HEK293 (cell line): Measurements from ENCODE around the gene AMZ1.
A peak's percentile ranks its signal among the peaks of the same experiment; 100 is the strongest.

ENCODE experiments used
- CTCF ChIA-PET: fragments of 350-600 bp; formaldehyde crosslinking; extraction: SDS; loops from one replicate; lab custom pipeline; 2021; ENCODE audit warnings: antibody characterized with exemption; lab: Yijun Ruan, JAX
- POLR2A ChIA-PET: fragments of 300-600 bp; formaldehyde crosslinking; extraction: SDS; loops from one replicate; lab custom pipeline; 2020; ENCODE audit warnings: antibody characterized with exemption, inconsistent platforms; lab: Yijun Ruan, JAX
- H3K27ac ChIP-seq: fragments of 200-500 bp; sonication (Bioruptor generic); 2 replicates; pipeline ENCODE4 v1.5.1; 2014; ENCODE audit warnings: low read depth, low read length, control low read depth, inconsistent platforms; ENCODE audit errors: extremely low read depth
- H3K36me3 ChIP-seq, 2 experiments: fragments of 200-500 bp in 1 of 2; sonication (Bioruptor generic) in 1 of 2; 1 replicate in 1 of 2; 2 replicates in 1 of 2; pipeline ENCODE4 v1.5.1; 2014 to 2017; ENCODE audit warnings: inconsistent platforms in 2 of 2, low read length in 2 of 2; ENCODE audit not compliant: control insufficient read depth in 2 of 2, insufficient read depth in 1 of 2
- H3K4me1 ChIP-seq: fragments of 200-500 bp; sonication (Bioruptor generic); 2 replicates; pipeline ENCODE4 v1.5.1; 2014; ENCODE audit warnings: mild to moderate bottlenecking, low read length, inconsistent platforms; ENCODE audit not compliant: control insufficient read depth, insufficient read depth
- H3K4me3 ChIP-seq: 2 replicates; pipeline ENCODE4 v1.5.1; 2011; ENCODE audit warnings: low read depth, mild to moderate bottlenecking, control low read depth, low read length, moderate library complexity
- H3K9me3 ChIP-seq: fragments of 200-500 bp; sonication (Bioruptor generic); 2 replicates; pipeline ENCODE4 v1.5.1; 2014; ENCODE audit warnings: low read depth, low read length, inconsistent platforms; ENCODE audit not compliant: control insufficient read depth, insufficient read depth
- HOXA7 ChIP-seq: sonication (generic); formaldehyde crosslinking; IDR thresholded peaks from 2 replicates; pipeline ENCODE4 v1.8.1; 2022; ENCODE audit warnings: missing genetic modification reagents, borderline replicate concordance
- PRDM1 ChIP-seq: fragments of 450-650 bp; formaldehyde crosslinking; IDR thresholded peaks from 2 replicates; pipeline ENCODE4; 2016; ENCODE audit warnings: missing biosample characterization, missing genetic modification characterization
- PRDM10 ChIP-seq: fragments of 450-650 bp; formaldehyde crosslinking; IDR thresholded peaks from 2 replicates; pipeline ENCODE4 v1.5.1; 2016; ENCODE audit warnings: missing biosample characterization, missing genetic modification characterization
- YY2 ChIP-seq: fragments of 450-650 bp; formaldehyde crosslinking; IDR thresholded peaks from 2 replicates; pipeline ENCODE4 v1.5.1; 2016; ENCODE audit warnings: missing biosample characterization, missing genetic modification characterization
- ZFP69B ChIP-seq: fragments of 450-650 bp; formaldehyde crosslinking; IDR thresholded peaks from 2 replicates; pipeline ENCODE4 v1.5.1; 2016; ENCODE audit warnings: missing biosample characterization, missing genetic modification characterization
- ZNF157 ChIP-seq: fragments of 450-650 bp; formaldehyde crosslinking; IDR thresholded peaks from 2 replicates; pipeline ENCODE4 v1.5.1; 2016; ENCODE audit warnings: missing biosample characterization, missing genetic modification characterization
- ZNF221 ChIP-seq: fragments of 450-650 bp; formaldehyde crosslinking; IDR thresholded peaks from 2 replicates; pipeline ENCODE4 v1.5.1; 2017; ENCODE audit warnings: missing biosample characterization, missing genetic modification characterization, borderline replicate concordance
- ZNF24 ChIP-seq: fragments of 450-650 bp; formaldehyde crosslinking; IDR thresholded peaks from 2 replicates; pipeline ENCODE4 v1.5.1; 2016; ENCODE audit warnings: missing biosample characterization, missing genetic modification characterization
- ZNF248 ChIP-seq: fragments of 450-650 bp; formaldehyde crosslinking; IDR thresholded peaks from 2 replicates; pipeline ENCODE4 v1.5.1; 2017; ENCODE audit warnings: missing biosample characterization, missing genetic modification characterization
- ZNF302 ChIP-seq: fragments of 450-650 bp; formaldehyde crosslinking; IDR thresholded peaks from 2 replicates; pipeline ENCODE4 v1.5.1; 2016; ENCODE audit warnings: missing biosample characterization, missing genetic modification characterization, low read depth
- ZNF324 ChIP-seq: fragments of 450-650 bp; formaldehyde crosslinking; IDR thresholded peaks from 2 replicates; pipeline ENCODE4 v1.5.1; 2016; ENCODE audit warnings: missing biosample characterization, missing genetic modification characterization
- ZNF549 ChIP-seq: fragments of 450-650 bp; IDR thresholded peaks from 2 replicates; pipeline ENCODE4 v1.5.1; 2018; ENCODE audit warnings: missing biosample characterization, missing genetic modification characterization, mild to moderate bottlenecking, inconsistent platforms, moderate library complexity
- ZNF600 ChIP-seq: fragments of 450-650 bp; formaldehyde crosslinking; IDR thresholded peaks from 2 replicates; pipeline ENCODE4 v1.5.1; 2016; ENCODE audit warnings: missing biosample characterization, missing genetic modification characterization
- ZNF629 ChIP-seq: fragments of 450-650 bp; formaldehyde crosslinking; IDR thresholded peaks from 2 replicates; pipeline ENCODE4 v1.5.1; 2017; ENCODE audit warnings: missing biosample characterization, missing genetic modification characterization
- ZNF654 ChIP-seq: fragments of 450-650 bp; formaldehyde crosslinking; IDR thresholded peaks from 2 replicates; pipeline ENCODE4 v1.5.1; 2016; ENCODE audit warnings: low read depth, missing biosample characterization, missing genetic modification characterization
- ZNF660 ChIP-seq: fragments of 450-650 bp; IDR thresholded peaks from 2 replicates; pipeline ENCODE4 v1.5.1; 2018; ENCODE audit warnings: missing biosample characterization, mild to moderate bottlenecking, missing genetic modification characterization
- ZNF677 ChIP-seq: fragments of 450-650 bp; IDR thresholded peaks from 2 replicates; pipeline ENCODE4 v1.5.0; 2018; ENCODE audit warnings: missing biosample characterization, mild to moderate bottlenecking, missing genetic modification characterization, moderate library complexity
- ZNF843 ChIP-seq: fragments of 450-650 bp; formaldehyde crosslinking; IDR thresholded peaks from 2 replicates; pipeline ENCODE4 v1.5.1; 2016; ENCODE audit warnings: missing biosample characterization, missing genetic modification characterization
- ZSCAN16 ChIP-seq: fragments of 450-650 bp; formaldehyde crosslinking; IDR thresholded peaks from 2 replicates; pipeline ENCODE4 v1.5.1; 2016; ENCODE audit warnings: missing biosample characterization, missing genetic modification characterization
- ZSCAN30 ChIP-seq: fragments of 450-650 bp; IDR thresholded peaks from 2 replicates; pipeline ENCODE4 v1.5.1; 2018; ENCODE audit warnings: missing biosample characterization, mild to moderate bottlenecking, missing genetic modification characterization, moderate library complexity
- ZSCAN5A ChIP-seq: fragments of 450-650 bp; formaldehyde crosslinking; IDR thresholded peaks from 2 replicates; pipeline ENCODE4 v1.5.1; 2016; ENCODE audit warnings: missing biosample characterization, missing genetic modification characterization
- ZXDB ChIP-seq: fragments of 450-650 bp; formaldehyde crosslinking; IDR thresholded peaks from 2 replicates; pipeline ENCODE4 v1.5.1; 2016; ENCODE audit warnings: missing biosample characterization, missing genetic modification characterization
- TF ChIP-seq, protein P1 (sequence below): fragments of 450-650 bp; formaldehyde crosslinking; optimal IDR thresholded peaks from 2 replicates; pipeline ENCODE3; 2016; ENCODE audit warnings: missing biosample characterization, mild to moderate bottlenecking, missing genetic modification characterization

Gene AMZ1

GRCh38 chr7:2757361-2757903, 69.4 kb downstream of the AMZ1 start:
- H3K4me1 ChIP-seq, result peaks cover 6% of the 10 kb centered on the region
- CTCF ChIA-PET, result interaction anchor here (0.6 to 1.0 kb wide), 7 partner anchors 21 to 1722 kb away, joined by 3 to 6 read pairs (median 4); no protein-coding TSS in a partner anchor
- H3K36me3 ChIP-seq, result no peaks in the 10 kb centered on the region
- no peaks in the 10 kb centered on the region for H3K9me3 ChIP-seq
- POLR2A ChIA-PET, result no interaction called here
- TF ChIP-seq PRDM10 (tag by site-specific recombination), result peak; percentile 86
- TF ChIP-seq ZNF629 (tag by site-specific recombination), result no peak
- H3K4me3 ChIP-seq, result no peak overlapping the region
- H3K27ac ChIP-seq, result peak overlapping the region; percentile 45

DNA sequence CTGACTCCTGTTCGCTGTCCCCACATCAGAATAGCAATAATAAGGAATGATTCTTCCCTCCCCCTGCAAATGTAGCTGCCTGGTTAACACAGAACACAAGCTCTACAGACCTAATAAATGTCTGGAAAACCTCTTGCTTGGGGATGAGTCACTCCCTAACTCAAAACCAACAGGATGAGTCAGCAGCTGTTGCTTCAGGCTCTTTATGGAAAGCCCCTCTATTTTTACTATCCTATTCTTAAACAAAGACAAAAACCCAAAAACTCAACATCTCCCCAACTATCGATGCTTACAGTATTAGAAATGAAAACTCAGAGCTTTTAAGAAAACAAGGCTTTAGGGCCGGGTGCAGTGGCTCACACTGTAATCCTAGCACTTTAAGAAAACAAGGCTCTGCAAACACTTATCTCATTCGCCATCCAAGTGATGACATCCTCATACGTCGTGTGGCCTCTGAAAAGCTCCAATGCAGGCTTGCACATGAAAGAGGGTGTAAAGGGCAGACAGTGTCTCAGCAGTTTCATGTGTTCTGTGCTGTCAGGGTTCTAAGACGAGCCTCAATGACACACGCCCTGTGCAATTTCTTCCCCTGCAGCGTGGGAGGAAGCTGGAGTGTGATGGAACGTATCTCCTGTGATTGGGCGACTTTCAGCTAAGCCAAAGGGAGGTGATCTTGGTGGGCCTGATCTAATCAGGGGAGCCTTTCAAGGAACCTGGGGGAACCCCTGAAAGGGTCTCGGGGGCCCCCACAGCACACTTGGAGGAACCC, 70.1 kb downstream of the AMZ1 start:
- Histone ChIP-seq H3K4me1 (peaks cover 6% of the 10 kb centered on the region), H3K4me3 (no peak overlapping the region), H3K9me3 (no peaks in the 10 kb centered on the region), H3K27ac (peak overlapping the region; percentile 45), H3K36me3 (no peaks in the 10 kb centered on the region)
- ChIA-PET CTCF (interaction anchor here (0.7 to 1.0 kb wide), 8 partner anchors 21 to 1721 kb away, joined by 3 to 6 read pairs (median 4); no protein-coding TSS in a partner anchor), POLR2A (interaction anchor here (0.9 kb wide), 1 partner anchor 63 kb away, joined by 3 read pairs; no protein-coding TSS in a partner anchor)
- TF ChIP-seq ZNF677 (tag by site-specific recombination), result no peak
- TF ChIP-seq ZNF157 (tag by site-specific recombination), result no peak
- TF ChIP-seq, protein P1, sequence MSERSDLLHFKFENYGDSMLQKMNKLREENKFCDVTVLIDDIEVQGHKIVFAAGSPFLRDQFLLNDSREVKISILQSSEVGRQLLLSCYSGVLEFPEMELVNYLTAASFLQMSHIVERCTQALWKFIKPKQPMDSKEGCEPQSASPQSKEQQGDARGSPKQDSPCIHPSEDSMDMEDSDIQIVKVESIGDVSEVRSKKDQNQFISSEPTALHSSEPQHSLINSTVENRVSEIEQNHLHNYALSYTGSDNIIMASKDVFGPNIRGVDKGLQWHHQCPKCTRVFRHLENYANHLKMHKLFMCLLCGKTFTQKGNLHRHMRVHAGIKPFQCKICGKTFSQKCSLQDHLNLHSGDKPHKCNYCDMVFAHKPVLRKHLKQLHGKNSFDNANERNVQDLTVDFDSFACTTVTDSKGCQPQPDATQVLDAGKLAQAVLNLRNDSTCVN (tag by site-specific recombination), result peak; percentile 9
- peak; percentile 7; the same call in 1 of the 2 replicates for TF ChIP-seq PRDM1
- no peak for TF ChIP-seq ZNF302 (tag by site-specific recombination)
- peak; percentile 83 for TF ChIP-seq ZNF549 (tag by site-specific recombination)
- no peak for TF ChIP-seq HOXA7 (CRISPR knock-in tag)
- TF ChIP-seq ZXDB (tag by site-specific recombination), result peak; percentile 50; the same call in 1 of the 2 replicates
- 0 out of 2 replicates have a peak, but pooled peaks have one; percentile 34 for TF ChIP-seq ZFP69B (tag by site-specific recombination)
- peak; percentile 93 for TF ChIP-seq ZNF600 (tag by site-specific recombination)
- TF ChIP-seq ZSCAN5A (tag by site-specific recombination), result no peak
- no peak for TF ChIP-seq ZNF654
- no peak for TF ChIP-seq ZNF248
- TF ChIP-seq ZNF660 (tag by site-specific recombination), result peak; percentile 84
- peak; percentile 42; the same call in 1 of the 2 replicates for TF ChIP-seq ZNF843 (tag by site-specific recombination)
- no peak for TF ChIP-seq ZNF324 (tag by site-specific recombination)
- no peak for TF ChIP-seq ZNF221 (tag by site-specific recombination)
- TF ChIP-seq ZSCAN16, result peak; percentile 99
- TF ChIP-seq PRDM10 (tag by site-specific recombination), result 0 out of 2 replicates have a peak, but pooled peaks have one; percentile 4
- peak; percentile 72 for TF ChIP-seq ZNF24 (tag by site-specific recombination)
- no peak for TF ChIP-seq ZSCAN30
- no peak for TF ChIP-seq YY2 (tag by site-specific recombination)
